HG03342 (cell line): Measurements from ENCODE around the gene MGAT4B.
"Not testable (repeated sequence)": the region's sequence is repeated elsewhere in the genome, so short reads cannot be mapped to it uniquely, and the experiment has no call there.

Experiments used
- ATAC-seq: cut with Tn5 transposase; IDR thresholded peaks from one replicate; pipeline ENCODE4 v1.9.1; 2021; ENCODE audit warnings: mild to moderate bottlenecking, moderate library complexity; ENCODE audit not compliant: unreplicated experiment

MGAT4B gene

GRCh38 chr5:179806250-179807048 is at the start of gene MGAT4B:
TSS of gene MGAT4B (minus strand) at chr5:179806866. CDS start at chr5:179806583, 283 bp downstream.
- ATAC-seq, result peak; percentile 70

DNA sequence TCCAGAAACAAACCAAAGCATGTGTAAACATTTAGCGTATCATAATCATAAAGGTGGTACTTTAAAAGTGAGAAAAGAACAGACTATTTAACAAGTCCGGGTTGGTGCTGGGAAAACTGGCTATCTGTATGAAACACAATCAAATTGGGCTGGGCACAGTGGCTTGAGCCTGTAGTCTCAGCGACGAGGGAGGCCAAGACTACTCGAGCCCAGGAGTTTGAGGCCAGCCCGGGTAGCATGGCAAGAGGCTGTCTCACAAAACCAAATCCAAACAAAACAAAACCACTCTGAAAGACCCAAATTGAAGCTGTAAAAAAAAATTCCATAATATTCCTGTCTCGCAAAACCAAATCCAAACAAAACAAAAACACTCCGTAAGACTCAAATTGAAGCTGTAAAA is 47.7 kb upstream of the MGAT4B start:
- ATAC-seq, result no peak

- ATAC-seq, result peak; percentile 84
Observed at GRCh38 chr5:179852993-179853547, 46.4 kb upstream of the MGAT4B start.

- no peak for ATAC-seq
Observed at GRCh38 chr5:179841621-179842020, 35.0 kb upstream of the MGAT4B start.

DNA sequence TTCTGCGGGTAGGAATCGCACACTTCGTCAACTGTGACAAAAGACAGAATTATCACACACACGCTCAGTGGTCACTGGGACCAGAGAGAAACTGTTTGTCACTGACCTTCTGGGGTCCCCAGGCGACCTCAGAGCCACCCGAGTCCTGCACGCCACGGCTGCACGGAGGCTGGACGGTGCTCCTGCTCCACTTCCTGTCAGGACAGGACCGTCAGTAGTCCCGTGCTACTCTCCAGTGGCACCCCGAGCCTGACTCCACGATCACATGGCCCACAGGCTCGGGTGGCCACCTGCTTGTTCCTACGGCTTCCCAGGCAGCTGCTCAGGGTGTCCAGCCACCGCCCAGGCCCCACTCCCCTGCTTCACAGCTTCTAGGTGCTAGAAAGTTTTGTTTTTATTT is 34.1 kb upstream of the MGAT4B start:
- ATAC-seq, result no peak

GRCh38 chr5:179840321-179840720 is 33.7 kb upstream of the MGAT4B start:
- no peak for ATAC-seq

- no peak for ATAC-seq
Observed at GRCh38 chr5:179839328-179840256, 32.9 kb upstream of the MGAT4B start.

- no peak for ATAC-seq
Observed at GRCh38 chr5:179837076-179838011, 30.7 kb upstream of the MGAT4B start.

- ATAC-seq, result peak; percentile 59
Observed at GRCh38 chr5:179836225-179837019, 29.8 kb upstream of the MGAT4B start.

DNA sequence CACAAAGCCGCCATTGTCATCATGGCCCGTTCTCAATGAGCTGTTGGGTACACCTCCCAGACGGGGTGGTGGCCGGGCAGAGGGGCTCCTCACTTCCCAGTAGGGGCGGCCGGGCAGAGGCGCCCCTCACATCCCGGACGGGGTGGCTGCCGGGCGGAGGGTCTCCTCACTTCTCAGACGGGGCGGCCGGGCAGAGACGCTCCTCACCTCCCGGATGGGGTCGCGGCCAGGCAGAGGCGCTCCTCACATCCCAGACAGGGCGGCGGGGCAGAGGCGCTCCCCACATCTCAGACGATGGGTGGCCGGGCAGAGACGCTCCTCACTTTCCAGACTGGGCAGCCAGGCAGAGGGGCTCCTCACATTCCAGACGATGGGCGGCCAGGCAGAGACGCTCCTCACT is 28.2 kb upstream of the MGAT4B start:
- ATAC-seq, result not testable (repeated sequence)

DNA sequence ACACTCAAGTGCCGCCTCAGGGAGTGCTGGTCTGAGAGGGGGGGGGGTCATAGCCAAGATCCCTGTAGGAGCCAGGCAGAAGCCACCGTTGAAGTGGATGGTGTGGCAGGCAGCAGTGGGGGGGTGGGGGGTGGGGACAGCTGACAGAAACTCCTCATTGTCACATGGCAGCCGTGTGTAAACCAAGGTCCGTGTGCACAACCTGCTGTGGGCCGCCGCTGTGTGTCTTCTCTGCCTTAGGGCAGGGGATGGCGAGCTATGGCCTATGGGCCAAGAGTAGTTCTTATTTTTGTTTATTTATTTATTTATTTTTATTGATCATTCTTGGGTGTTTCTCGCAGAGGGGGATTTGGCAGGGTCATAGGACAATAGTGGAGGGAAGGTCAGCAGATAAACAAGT is 27.5 kb upstream of the MGAT4B start:
- ATAC-seq, result no peak

GRCh38 chr5:179833709-179834070 is 27.0 kb upstream of the MGAT4B start:
- no peak for ATAC-seq

GRCh38 chr5:179833056-179833708 is 26.5 kb upstream of the MGAT4B start:
- ATAC-seq, result no peak

- no peak for ATAC-seq
Observed at GRCh38 chr5:179832039-179832745, 25.5 kb upstream of the MGAT4B start.

GRCh38 chr5:179830818-179831468 is 24.3 kb upstream of the MGAT4B start:
- no peak for ATAC-seq

DNA sequence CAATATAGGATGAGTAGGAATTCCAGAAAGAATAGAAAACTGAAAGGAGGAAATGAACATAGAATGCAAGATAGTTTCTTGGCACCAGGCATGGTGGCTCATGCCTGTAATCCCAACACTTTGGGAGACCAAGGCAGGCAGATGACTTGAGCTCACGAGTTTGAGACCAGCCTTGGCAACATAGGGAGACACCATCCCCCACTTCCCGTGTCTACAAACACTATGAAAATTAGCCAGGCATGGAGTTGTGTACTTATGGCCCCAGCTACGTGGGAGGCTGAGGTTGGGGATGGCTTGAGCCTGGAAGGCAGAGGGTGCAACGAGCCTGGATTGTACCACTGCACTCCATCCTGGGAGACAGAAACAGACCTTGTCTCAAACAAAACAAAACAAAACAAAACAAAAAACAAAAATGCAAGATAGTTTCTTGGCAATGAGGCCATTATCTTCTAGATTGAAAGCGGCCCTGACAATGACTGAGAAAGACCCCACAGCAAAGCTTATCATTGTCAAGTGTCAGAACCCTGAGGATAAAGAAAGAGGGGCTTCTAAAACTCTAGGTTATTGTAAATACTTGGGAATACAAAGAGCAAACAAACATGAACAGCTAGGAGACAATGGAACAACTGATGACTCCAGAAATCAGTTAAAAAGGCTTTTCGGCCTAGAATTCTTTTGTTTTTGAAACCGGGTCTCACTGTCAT is 23.2 kb upstream of the MGAT4B start:
- no peak for ATAC-seq

- no peak for ATAC-seq
Observed at GRCh38 chr5:179828756-179829421, 22.2 kb upstream of the MGAT4B start.
